ENCODE measurements around the gene SLC16A6. TPM values are rescaled to one million over a fixed set of nuclear protein-coding genes. Genes with fewer than 3 reads are reported as not detected.

The SLC16A6 gene
- total RNA-seq, 4 donors from 2014 or later = 0.66 to 7.1 (median 3.8) TPM

DNA sequence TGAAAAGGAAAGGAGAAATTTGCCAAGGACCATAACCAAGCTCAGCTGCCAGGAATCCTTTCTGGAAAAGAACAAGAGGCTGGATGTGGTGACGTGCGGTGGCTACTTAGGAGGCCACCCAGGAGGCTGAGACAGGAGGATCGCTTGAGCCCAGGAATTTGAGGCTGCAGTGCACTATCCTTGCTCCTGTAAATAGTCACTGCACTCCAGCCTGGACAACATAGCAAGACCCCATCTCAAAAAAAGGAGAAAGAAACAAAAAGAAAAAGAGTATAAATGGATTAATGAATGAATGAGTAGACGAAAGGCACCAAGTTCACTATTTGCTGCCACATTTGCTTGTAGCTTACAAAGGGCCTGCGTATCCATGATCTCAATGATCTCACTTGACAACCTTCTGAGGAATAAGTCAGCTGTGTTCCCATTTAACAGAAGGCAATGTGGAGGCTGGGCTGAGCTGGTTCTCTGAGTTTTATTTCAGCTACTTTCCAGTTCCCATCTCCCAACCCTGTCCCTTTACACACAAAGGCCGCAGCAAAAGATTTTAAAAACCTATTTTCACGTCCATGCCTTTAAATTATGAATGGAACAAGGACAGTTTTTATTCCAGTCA, 30.1 kb upstream of the SLC16A6 start:
- in situ Hi-C loops (cut with MboI; ENCODE audit: low sequenced_read_pairs in 4 of 4) = loop anchor here in 1 of 4 donors (5.0 kb wide), 1 partner anchor 56 kb away; no protein-coding TSS in a partner anchor
- intact Hi-C loops (cut with DNase I; ENCODE audit: low total_unique reads) = no loop called here
- Histone ChIP-seq H3K36me3 (no peaks in the 10 kb centered on the region), H3K9me3 (no peaks in the 10 kb centered on the region), H3K4me3 (no peak overlapping the region), H3K4me1 (peaks cover 53 to 54% of the 10 kb centered on the region in 2 donors), H3K27ac (peak overlapping the region; percentile 94 to 99 (median 95)), H3K27me3 (no peaks in the 10 kb centered on the region)
- ATAC-seq = no peak
- TF ChIP-seq POLR2A (IDR thresholded peaks at IDR 0.05) = peak in 1 of 2 donors; percentile 7
- TF ChIP-seq, protein P1, sequence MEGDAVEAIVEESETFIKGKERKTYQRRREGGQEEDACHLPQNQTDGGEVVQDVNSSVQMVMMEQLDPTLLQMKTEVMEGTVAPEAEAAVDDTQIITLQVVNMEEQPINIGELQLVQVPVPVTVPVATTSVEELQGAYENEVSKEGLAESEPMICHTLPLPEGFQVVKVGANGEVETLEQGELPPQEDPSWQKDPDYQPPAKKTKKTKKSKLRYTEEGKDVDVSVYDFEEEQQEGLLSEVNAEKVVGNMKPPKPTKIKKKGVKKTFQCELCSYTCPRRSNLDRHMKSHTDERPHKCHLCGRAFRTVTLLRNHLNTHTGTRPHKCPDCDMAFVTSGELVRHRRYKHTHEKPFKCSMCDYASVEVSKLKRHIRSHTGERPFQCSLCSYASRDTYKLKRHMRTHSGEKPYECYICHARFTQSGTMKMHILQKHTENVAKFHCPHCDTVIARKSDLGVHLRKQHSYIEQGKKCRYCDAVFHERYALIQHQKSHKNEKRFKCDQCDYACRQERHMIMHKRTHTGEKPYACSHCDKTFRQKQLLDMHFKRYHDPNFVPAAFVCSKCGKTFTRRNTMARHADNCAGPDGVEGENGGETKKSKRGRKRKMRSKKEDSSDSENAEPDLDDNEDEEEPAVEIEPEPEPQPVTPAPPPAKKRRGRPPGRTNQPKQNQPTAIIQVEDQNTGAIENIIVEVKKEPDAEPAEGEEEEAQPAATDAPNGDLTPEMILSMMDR (IDR thresholded peaks at IDR 0.05 in 4 of 5, conservative IDR thresholded peaks at IDR 0.05 in 1 of 5) = no peak
- no peak for DNase-seq

DNA sequence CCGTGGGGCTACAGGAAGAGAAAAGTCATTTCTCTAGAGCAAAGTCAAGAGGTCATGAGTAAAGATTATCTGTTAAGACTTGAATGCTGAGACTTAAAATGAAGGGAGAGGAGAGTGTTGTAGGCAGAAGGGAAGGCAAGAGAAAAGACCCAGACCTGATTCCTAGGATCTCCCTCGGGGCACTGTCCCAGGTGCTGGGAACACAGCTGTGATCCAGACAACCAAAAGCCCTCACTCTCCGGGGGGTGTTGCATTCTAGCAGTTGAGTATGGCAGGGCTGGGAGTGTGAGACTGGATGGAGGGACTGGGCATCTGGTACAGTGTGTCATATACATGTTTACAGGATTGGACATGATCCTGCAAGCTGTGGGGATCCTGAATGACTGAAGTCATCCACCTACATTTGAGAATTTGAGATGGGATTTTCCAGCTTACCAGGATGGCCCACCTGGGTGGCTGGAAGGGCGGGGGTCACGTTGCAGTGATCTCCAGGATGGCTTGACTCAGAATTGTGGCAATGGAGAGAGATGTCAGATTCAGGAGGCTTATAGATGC, 29.5 kb upstream of the SLC16A6 start:
- Histone ChIP-seq H3K4me1 (peaks cover 47 to 50% of the 10 kb centered on the region in 2 donors), H3K4me3 (no peak overlapping the region), H3K27me3 (no peaks in the 10 kb centered on the region), H3K27ac (peak overlapping the region; percentile 94 to 99 (median 95)), H3K9me3 (no peaks in the 10 kb centered on the region), H3K36me3 (no peaks in the 10 kb centered on the region)
- peak in 1 of 2 donors; percentile 48 for DNase-seq
- ATAC-seq = no peak
- in situ Hi-C loops (cut with MboI; ENCODE audit: low sequenced_read_pairs in 4 of 4) (loop anchor here in 1 of 4 donors (5.0 kb wide), 1 partner anchor 57 kb away; no protein-coding TSS in a partner anchor), intact Hi-C loops (cut with DNase I; ENCODE audit: low total_unique reads) (no loop called here)
- no peak for TF ChIP-seq POLR2A (IDR thresholded peaks at IDR 0.05)
- TF ChIP-seq, protein P1 (IDR thresholded peaks at IDR 0.05 in 4 of 5, conservative IDR thresholded peaks at IDR 0.05 in 1 of 5) = no peak

DNA sequence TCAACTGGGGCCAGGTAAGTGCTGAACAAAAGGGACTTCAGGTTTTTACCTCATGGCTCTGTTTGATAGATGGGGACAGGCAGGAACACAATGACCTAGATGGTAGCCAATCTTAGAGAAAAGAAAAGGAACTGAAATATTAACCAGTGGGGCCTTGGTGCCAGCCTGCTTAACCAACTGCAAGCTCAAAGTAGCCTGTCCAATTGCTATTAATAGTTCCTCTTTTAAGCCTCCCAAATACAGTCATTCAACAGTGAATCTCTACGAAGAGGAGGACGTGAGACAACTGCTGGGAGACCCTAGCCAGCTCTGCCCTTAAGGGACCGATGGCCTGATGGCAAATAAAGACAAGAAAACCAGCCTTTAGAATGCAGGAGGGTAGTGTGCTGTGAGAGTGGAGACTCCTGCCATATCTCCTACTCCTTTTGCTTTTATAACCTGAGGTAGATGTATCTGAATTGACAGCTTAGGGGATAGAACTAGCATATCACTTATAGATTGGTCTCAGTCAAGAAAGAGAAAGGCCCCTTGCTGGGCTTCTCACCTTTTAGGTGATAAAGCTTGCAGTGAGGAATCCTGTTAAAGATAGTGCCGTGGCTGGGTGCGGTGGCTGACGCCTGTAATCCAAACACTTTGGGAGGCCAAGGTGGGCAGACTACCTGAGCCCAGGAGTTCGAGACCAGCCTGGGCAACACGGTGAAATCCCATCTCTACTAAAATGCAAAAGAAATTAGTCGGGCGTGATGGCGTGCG, 28.7 kb upstream of the SLC16A6 start:
- TF ChIP-seq, protein P1 (IDR thresholded peaks at IDR 0.05 in 4 of 5, conservative IDR thresholded peaks at IDR 0.05 in 1 of 5) = no peak
- peak; percentile 83 to 95 for TF ChIP-seq POLR2A (IDR thresholded peaks at IDR 0.05)
- peak; percentile 64 to 69 for ATAC-seq
- Histone ChIP-seq H3K27ac (peak overlapping the region; percentile 94 to 99 (median 95)), H3K4me3 (peak overlapping the region in 2 of 4 donors; percentile 12 to 21), H3K36me3 (no peaks in the 10 kb centered on the region), H3K9me3 (no peaks in the 10 kb centered on the region), H3K4me1 (peaks cover 51 to 54% of the 10 kb centered on the region in 2 donors), H3K27me3 (no peaks in the 10 kb centered on the region)
- DNase-seq = peak; percentile 78 to 86
- in situ Hi-C loops (cut with MboI; ENCODE audit: low sequenced_read_pairs in 4 of 4) = loop anchor here in 1 of 4 donors (5.0 kb wide), 1 partner anchor 58 kb away; no protein-coding TSS in a partner anchor
- intact Hi-C loops (cut with DNase I; ENCODE audit: low total_unique reads) = loop anchor here (1.0 to 2.0 kb wide), 2 partner anchors 59 to 199 kb away; no protein-coding TSS in a partner anchor

DNA sequence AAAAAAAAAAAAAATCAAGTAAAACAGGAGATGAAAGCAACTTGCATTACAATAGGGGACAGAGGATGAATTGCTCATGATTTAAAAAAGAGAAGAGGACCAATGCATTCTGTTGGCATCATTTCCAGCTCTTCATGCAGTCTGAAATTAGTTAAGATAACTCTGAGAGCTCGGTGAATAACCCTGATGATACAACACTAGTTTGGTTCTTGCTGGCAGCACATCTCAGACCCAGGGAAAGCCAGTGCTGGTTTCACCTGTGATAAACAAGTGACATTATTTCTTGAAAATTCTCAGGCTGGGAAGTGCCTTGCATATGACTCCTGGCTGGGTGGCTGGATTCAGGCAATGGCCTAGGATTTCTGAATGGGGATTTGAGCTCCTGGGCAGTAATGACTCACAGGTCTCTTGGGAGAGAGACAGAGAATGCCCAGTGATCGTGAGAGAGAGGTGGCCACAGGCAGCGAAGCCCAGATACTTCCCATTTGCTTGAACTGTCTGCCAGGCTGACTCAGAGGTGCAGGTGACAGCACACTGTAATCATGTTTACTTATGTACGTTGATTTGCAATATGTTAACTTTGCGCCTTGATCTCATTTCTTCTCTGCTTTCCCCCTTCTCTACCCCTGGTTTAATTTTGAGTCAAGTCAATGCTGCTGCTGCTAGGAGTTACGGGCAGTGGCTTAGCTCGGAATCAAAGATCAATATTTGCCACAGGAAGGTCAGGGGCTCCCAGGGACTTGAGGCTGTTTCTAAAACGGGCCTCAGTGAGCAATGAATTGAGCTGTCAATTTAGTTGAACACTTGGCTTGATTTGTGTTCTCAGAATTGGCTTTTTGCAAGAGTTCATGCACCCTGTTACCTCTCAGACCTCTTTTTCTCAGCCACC, 27.4 kb upstream of the SLC16A6 start:
- peak; percentile 31 to 50 for TF ChIP-seq POLR2A (IDR thresholded peaks at IDR 0.05)
- TF ChIP-seq, protein P1 (IDR thresholded peaks at IDR 0.05 in 4 of 5, conservative IDR thresholded peaks at IDR 0.05 in 1 of 5) = peak in 1 of 5 experiments; percentile 8
- Histone ChIP-seq H3K4me3 (no peak overlapping the region), H3K27me3 (no peaks in the 10 kb centered on the region), H3K27ac (peak overlapping the region; percentile 94 to 99 (median 95)), H3K36me3 (no peaks in the 10 kb centered on the region), H3K4me1 (peaks cover 46 to 51% of the 10 kb centered on the region in 2 donors), H3K9me3 (no peaks in the 10 kb centered on the region)
- intact Hi-C loops (cut with DNase I; ENCODE audit: low total_unique reads) = loop anchor here (1.0 to 2.0 kb wide), 2 partner anchors 21 to 200 kb away; no protein-coding TSS in a partner anchor
- DNase-seq (peak; percentile 90 to 93), ATAC-seq (peak; percentile 83)
- in situ Hi-C loops (cut with MboI; ENCODE audit: low sequenced_read_pairs in 4 of 4) = no loop called here

Measured in gastrocnemius medialis (tissue), 4 donors.